Duodenal mucosa (tissue), 2 donors: ENCODE data around the gene CERK.
"Not testable (repeated sequence)": the region's sequence is repeated elsewhere in the genome, so short reads cannot be mapped to it uniquely, and the experiment has no call there.

ENCODE experiments used
- H3K27ac ChIP-seq: one replicate; pipeline ENCODE4 v1.7.0; 2013; ENCODE audit warnings: low read depth, low read length
- H3K27me3 ChIP-seq, 2 donors: one replicate each; pipeline ENCODE4 v1.7.0; 2013; ENCODE audit warnings: low read length in 2 of 2, control low read depth in 1 of 2; ENCODE audit not compliant: insufficient read depth in 2 of 2, control insufficient read depth in 1 of 2
- H3K36me3 ChIP-seq, 2 donors: one replicate each; pipeline ENCODE4 v1.7.0; 2013; ENCODE audit warnings: low read length in 2 of 2, control low read depth in 1 of 2; ENCODE audit not compliant: insufficient read depth in 2 of 2, control insufficient read depth in 1 of 2
- H3K4me1 ChIP-seq, 2 donors: one replicate each; pipeline ENCODE4 v1.7.0; 2013; ENCODE audit warnings: low read length in 2 of 2, control low read depth in 1 of 2; ENCODE audit not compliant: insufficient read depth in 2 of 2, control insufficient read depth in 1 of 2
- H3K4me3 ChIP-seq, 2 donors: one replicate each; pipeline ENCODE4 v1.7.0; 2013; ENCODE audit warnings: low read length in 2 of 2, low read depth in 1 of 2
- H3K9ac ChIP-seq, 2 donors: one replicate each; pipeline ENCODE4 v1.7.0; 2013; ENCODE audit warnings: low read length in 2 of 2, low read depth in 1 of 2
- H3K9me3 ChIP-seq, 2 donors: one replicate each; pipeline ENCODE4 v1.7.0; 2013; ENCODE audit warnings: low read length in 2 of 2, control low read depth in 1 of 2; ENCODE audit not compliant: control insufficient read depth in 1 of 2

The CERK gene

DNA sequence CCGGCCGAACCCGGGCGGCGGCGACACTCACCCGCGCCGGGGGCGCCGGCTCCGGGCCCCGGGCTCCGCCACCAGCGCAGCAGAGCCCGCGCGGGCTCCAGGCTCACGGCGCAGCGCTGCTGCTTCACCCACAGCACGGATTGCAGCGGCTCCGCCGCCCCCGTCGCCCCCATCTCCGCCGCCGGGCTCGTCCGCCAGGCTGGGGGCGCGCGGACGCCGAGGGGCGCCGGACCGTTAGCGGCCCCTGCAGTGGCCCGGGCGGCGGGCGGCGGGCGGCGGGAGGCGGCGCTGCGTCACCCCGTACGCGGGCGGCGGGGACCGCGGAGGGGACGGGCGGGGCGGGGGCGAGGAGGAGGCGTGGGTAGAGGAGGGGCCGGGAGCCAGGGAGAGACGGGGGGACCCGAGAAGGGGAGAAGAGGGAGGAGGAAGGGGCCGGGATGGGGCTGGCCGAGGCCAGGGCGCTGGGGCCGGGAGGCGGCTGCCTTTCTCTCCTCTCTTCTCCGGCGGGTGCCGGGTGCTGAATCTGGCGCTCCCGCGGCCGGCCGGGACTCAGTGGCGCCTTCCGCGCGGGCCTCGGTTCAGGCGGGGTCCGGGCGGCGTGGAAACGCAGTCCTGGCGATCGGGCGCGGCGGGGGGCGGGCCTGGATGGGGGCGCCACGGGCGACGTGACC is at the start of gene CERK:
Gene CERK (minus strand): TSS at position 277 of the 671 bp plus-strand sequence. CDS start 104 bp downstream, at position 173.
- H3K4me1 ChIP-seq: peaks cover 58 to 77% of the 10 kb centered on the region in 2 donors
- no peaks in the 10 kb centered on the region for H3K27me3 ChIP-seq
- peak within 1 kb of the TSS; percentile 82 for H3K27ac ChIP-seq
- H3K36me3 ChIP-seq: no peaks in the 10 kb centered on the region
- no peaks in the 10 kb centered on the region for H3K9me3 ChIP-seq
- H3K4me3 ChIP-seq: peak within 1 kb of the TSS; percentile 77 to 81
- H3K9ac ChIP-seq: peak within 1 kb of the TSS; percentile 79 to 80

- Histone ChIP-seq H3K27me3 (no peaks in the 10 kb centered on the region), H3K9ac (no peak overlapping the region), H3K9me3 (no peaks in the 10 kb centered on the region), H3K27ac (no peak overlapping the region), H3K4me3 (no peak overlapping the region), H3K4me1 (no peaks in the 10 kb centered on the region), H3K36me3 (no peaks in the 10 kb centered on the region)
Observed at GRCh38 chr22:46783721-46784120, 45.7 kb upstream of the CERK start.

DNA sequence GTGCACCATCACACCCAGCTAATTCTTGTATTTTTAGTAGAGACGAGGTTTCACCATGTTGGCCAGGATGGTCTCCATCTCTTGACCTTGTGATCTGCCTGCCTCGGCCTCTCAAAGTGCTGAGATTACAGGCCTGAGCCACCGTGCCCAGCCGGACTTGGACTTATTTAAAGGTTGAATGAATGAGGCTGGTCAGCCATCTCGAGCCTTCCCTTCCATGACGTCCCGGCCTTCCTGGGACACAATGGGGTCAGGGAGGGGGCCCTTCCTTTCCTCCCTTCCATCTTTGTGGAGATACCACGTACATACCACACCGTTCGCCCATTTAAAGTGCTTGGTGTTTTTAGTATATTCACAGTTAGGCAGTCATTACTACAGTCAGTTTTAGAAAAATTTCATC is 44.1 kb upstream of the CERK start:
- H3K36me3 ChIP-seq, H3K9ac ChIP-seq, H3K9me3 ChIP-seq, H3K27me3 ChIP-seq, H3K4me1 ChIP-seq, H3K27ac ChIP-seq, H3K4me3 ChIP-seq: not testable (repeated sequence)

- H3K27me3 ChIP-seq: no peaks in the 10 kb centered on the region
- H3K9ac ChIP-seq: no peak overlapping the region
- H3K27ac ChIP-seq: no peak overlapping the region
- H3K4me1 ChIP-seq: peaks cover 14 to 15% of the 10 kb centered on the region in 2 donors
- H3K4me3 ChIP-seq: no peak overlapping the region
- no peaks in the 10 kb centered on the region for H3K9me3 ChIP-seq
- no peaks in the 10 kb centered on the region for H3K36me3 ChIP-seq
Observed at GRCh38 chr22:46781291-46781690, 43.2 kb upstream of the CERK start.

DNA sequence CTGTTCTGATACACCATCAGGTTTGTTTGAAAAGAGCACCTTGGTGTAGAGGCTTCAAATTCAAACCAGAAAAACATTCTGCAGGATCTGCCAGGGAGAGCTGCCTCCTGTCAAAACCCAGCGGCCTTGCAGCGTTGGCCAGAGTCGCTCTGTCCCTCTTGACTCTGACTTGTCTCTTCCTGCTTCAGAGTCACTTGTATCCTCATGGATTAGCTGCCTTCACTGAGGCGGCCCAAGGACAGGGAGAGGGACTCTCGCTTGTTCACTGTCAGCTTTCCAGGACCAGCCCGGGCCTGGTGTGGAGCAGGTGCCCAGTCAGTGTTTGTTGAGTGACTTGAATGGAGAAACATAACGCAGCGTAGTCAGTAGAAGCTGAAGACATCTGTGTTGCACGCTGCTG is 42.4 kb upstream of the CERK start:
- Histone ChIP-seq H3K9ac (no peak overlapping the region), H3K4me1 (peaks cover 21 to 24% of the 10 kb centered on the region in 2 donors), H3K4me3 (no peak overlapping the region), H3K27me3 (no peaks in the 10 kb centered on the region), H3K9me3 (no peaks in the 10 kb centered on the region), H3K27ac (no peak overlapping the region), H3K36me3 (no peaks in the 10 kb centered on the region)

- Histone ChIP-seq H3K36me3 (no peaks in the 10 kb centered on the region), H3K4me1 (peaks cover 28 to 32% of the 10 kb centered on the region in 2 donors), H3K9me3 (no peaks in the 10 kb centered on the region), H3K27ac (no peak overlapping the region), H3K27me3 (no peaks in the 10 kb centered on the region), H3K4me3 (no peak overlapping the region), H3K9ac (no peak overlapping the region)
Observed at GRCh38 chr22:46779651-46780050, 41.6 kb upstream of the CERK start.

GRCh38 chr22:46779023-46779422 is 41.0 kb upstream of the CERK start:
- no peak overlapping the region for H3K4me3 ChIP-seq
- H3K27ac ChIP-seq: no peak overlapping the region
- no peak overlapping the region for H3K9ac ChIP-seq
- H3K4me1 ChIP-seq: peaks cover 34 to 38% of the 10 kb centered on the region in 2 donors
- no peaks in the 10 kb centered on the region for H3K36me3 ChIP-seq
- H3K27me3 ChIP-seq: no peaks in the 10 kb centered on the region
- H3K9me3 ChIP-seq: no peaks in the 10 kb centered on the region

GRCh38 chr22:46777609-46777970 is 39.5 kb upstream of the CERK start:
- no peak overlapping the region for H3K9ac ChIP-seq
- H3K27ac ChIP-seq: no peak overlapping the region
- H3K9me3 ChIP-seq: no peaks in the 10 kb centered on the region
- H3K4me3 ChIP-seq: no peak overlapping the region
- H3K36me3 ChIP-seq: no peaks in the 10 kb centered on the region
- H3K27me3 ChIP-seq: no peaks in the 10 kb centered on the region
- peaks cover 48% of the 10 kb centered on the region in 2 donors for H3K4me1 ChIP-seq

GRCh38 chr22:46776876-46777608 is 39.0 kb upstream of the CERK start:
- Histone ChIP-seq H3K9ac (no peak overlapping the region), H3K4me3 (no peak overlapping the region), H3K36me3 (no peaks in the 10 kb centered on the region), H3K4me1 (peaks cover 48 to 49% of the 10 kb centered on the region in 2 donors), H3K27me3 (no peaks in the 10 kb centered on the region), H3K9me3 (no peaks in the 10 kb centered on the region), H3K27ac (no peak overlapping the region)

- no peaks in the 10 kb centered on the region for H3K27me3 ChIP-seq
- no peak overlapping the region for H3K27ac ChIP-seq
- H3K4me3 ChIP-seq: no peak overlapping the region
- no peaks in the 10 kb centered on the region for H3K9me3 ChIP-seq
- no peak overlapping the region for H3K9ac ChIP-seq
- no peaks in the 10 kb centered on the region for H3K36me3 ChIP-seq
- H3K4me1 ChIP-seq: peaks cover 48 to 49% of the 10 kb centered on the region in 2 donors
Observed at GRCh38 chr22:46775850-46776826, 38.1 kb upstream of the CERK start.
